HEK293 (cell line): Measurements from ENCODE around the gene UROC1.

Experiments used
- CTCF ChIA-PET: fragments of 350-600 bp; formaldehyde crosslinking; extraction: SDS; loops from one replicate; lab custom pipeline; 2021; ENCODE audit warnings: antibody characterized with exemption; lab: Yijun Ruan, JAX
- POLR2A ChIA-PET: fragments of 300-600 bp; formaldehyde crosslinking; extraction: SDS; loops from one replicate; lab custom pipeline; 2020; ENCODE audit warnings: antibody characterized with exemption, inconsistent platforms; lab: Yijun Ruan, JAX
- H3K27ac ChIP-seq: fragments of 200-500 bp; sonication (Bioruptor generic); 2 replicates; pipeline ENCODE4 v1.5.1; 2014; ENCODE audit warnings: low read depth, low read length, control low read depth, inconsistent platforms; ENCODE audit errors: extremely low read depth
- H3K36me3 ChIP-seq, 2 experiments: fragments of 200-500 bp in 1 of 2; sonication (Bioruptor generic) in 1 of 2; 1 replicate in 1 of 2; 2 replicates in 1 of 2; pipeline ENCODE4 v1.5.1; 2014 to 2017; ENCODE audit warnings: inconsistent platforms in 2 of 2, low read length in 2 of 2; ENCODE audit not compliant: control insufficient read depth in 2 of 2, insufficient read depth in 1 of 2
- H3K4me1 ChIP-seq: fragments of 200-500 bp; sonication (Bioruptor generic); 2 replicates; pipeline ENCODE4 v1.5.1; 2014; ENCODE audit warnings: mild to moderate bottlenecking, low read length, inconsistent platforms; ENCODE audit not compliant: control insufficient read depth, insufficient read depth
- H3K4me3 ChIP-seq: 2 replicates; pipeline ENCODE4 v1.5.1; 2011; ENCODE audit warnings: low read depth, mild to moderate bottlenecking, control low read depth, low read length, moderate library complexity
- H3K9me3 ChIP-seq: fragments of 200-500 bp; sonication (Bioruptor generic); 2 replicates; pipeline ENCODE4 v1.5.1; 2014; ENCODE audit warnings: low read depth, low read length, inconsistent platforms; ENCODE audit not compliant: control insufficient read depth, insufficient read depth
- SP7 ChIP-seq: fragments of 450-650 bp; formaldehyde crosslinking; IDR thresholded peaks from 2 replicates; pipeline ENCODE4 v1.5.1; 2016; ENCODE audit warnings: missing biosample characterization, missing genetic modification characterization
- TRIM28 ChIP-seq: IDR thresholded peaks from 2 replicates; pipeline ENCODE4 v1.6.1; 2011; ENCODE audit warnings: low read length, control low read depth, borderline replicate concordance
- ZNF274 ChIP-seq, 2 experiments: fragments of 200-500 bp in 1 of 2; fragments of 450-650 bp in 1 of 2; sonication (Bioruptor generic) in 1 of 2; formaldehyde crosslinking in 1 of 2; IDR thresholded peaks; 2 replicates each; pipeline versions ENCODE4 v1.5.1 to v1.6.1; 2014 to 2016; ENCODE audit warnings: borderline replicate concordance in 1 of 2, inconsistent platforms in 1 of 2, low read length in 1 of 2, missing biosample characterization in 1 of 2, missing genetic modification characterization in 1 of 2
- ZNF335 ChIP-seq: fragments of 450-650 bp; formaldehyde crosslinking; conservative IDR thresholded peaks from 2 replicates; pipeline ENCODE4 v1.5.1; 2016; ENCODE audit warnings: missing biosample characterization, missing genetic modification characterization
- ZNF341 ChIP-seq: fragments of 450-650 bp; formaldehyde crosslinking; IDR thresholded peaks from 2 replicates; pipeline ENCODE4; 2016; ENCODE audit warnings: low read depth, missing biosample characterization, missing genetic modification characterization
- ZNF354C ChIP-seq: fragments of 450-650 bp; formaldehyde crosslinking; IDR thresholded peaks from 2 replicates; pipeline ENCODE4 v1.5.1; 2016; ENCODE audit warnings: missing biosample characterization, missing genetic modification characterization, low read depth, borderline replicate concordance
- ZNF423 ChIP-seq: fragments of 450-650 bp; formaldehyde crosslinking; IDR thresholded peaks from 2 replicates; pipeline ENCODE4 v1.5.1; 2016; ENCODE audit warnings: missing biosample characterization, missing genetic modification characterization
- ZNF518A ChIP-seq: fragments of 450-650 bp; formaldehyde crosslinking; conservative IDR thresholded peaks from 2 replicates; pipeline ENCODE4 v1.5.1; 2016; ENCODE audit warnings: low read depth, missing biosample characterization, missing genetic modification characterization
- ZNF558 ChIP-seq: fragments of 450-650 bp; formaldehyde crosslinking; IDR thresholded peaks from 2 replicates; pipeline ENCODE4 v1.5.1; 2016; ENCODE audit warnings: missing biosample characterization, missing genetic modification characterization
- ZNF776 ChIP-seq: fragments of 450-650 bp; formaldehyde crosslinking; IDR thresholded peaks from 2 replicates; pipeline ENCODE4 v1.5.0; 2017; ENCODE audit warnings: missing biosample characterization, missing genetic modification characterization, borderline replicate concordance
- ZNF843 ChIP-seq: fragments of 450-650 bp; formaldehyde crosslinking; IDR thresholded peaks from 2 replicates; pipeline ENCODE4 v1.5.1; 2016; ENCODE audit warnings: missing biosample characterization, missing genetic modification characterization
- ZSCAN16 ChIP-seq: fragments of 450-650 bp; formaldehyde crosslinking; IDR thresholded peaks from 2 replicates; pipeline ENCODE4 v1.5.1; 2016; ENCODE audit warnings: missing biosample characterization, missing genetic modification characterization
- TF ChIP-seq, protein P1 (sequence below): fragments of 450-650 bp; formaldehyde crosslinking; IDR thresholded peaks from 2 replicates; pipeline ENCODE4 v1.5.1; 2016; ENCODE audit warnings: missing biosample characterization, missing genetic modification characterization, low read depth
- TF ChIP-seq, protein P2 (sequence below): fragments of 450-650 bp; formaldehyde crosslinking; IDR thresholded peaks from 2 replicates; pipeline ENCODE4 v1.5.1; 2016; ENCODE audit warnings: missing biosample characterization, missing genetic modification characterization
- TF ChIP-seq, protein P3 (sequence below): fragments of 450-650 bp; formaldehyde crosslinking; IDR thresholded peaks from 2 replicates; pipeline ENCODE4 v1.5.1; 2016; ENCODE audit warnings: missing biosample characterization, missing genetic modification characterization, borderline replicate concordance
- TF ChIP-seq, protein P4 (sequence below): fragments of 450-650 bp; formaldehyde crosslinking; IDR thresholded peaks from 2 replicates; pipeline ENCODE4 v1.5.1; 2016; ENCODE audit warnings: missing biosample characterization, missing genetic modification characterization

The UROC1 gene

GRCh38 chr3:126494970-126495230 is 22.7 kb downstream of the UROC1 start (continued):
- TF ChIP-seq ZNF518A (no peak), ZSCAN16 (tag by site-specific recombination) (no peak), ZNF423 (tag by site-specific recombination) (no peak), TRIM28 (no peak), ZNF776 (tag by site-specific recombination) (no peak), ZNF843 (tag by site-specific recombination) (no peak)
- TF ChIP-seq, protein P1, sequence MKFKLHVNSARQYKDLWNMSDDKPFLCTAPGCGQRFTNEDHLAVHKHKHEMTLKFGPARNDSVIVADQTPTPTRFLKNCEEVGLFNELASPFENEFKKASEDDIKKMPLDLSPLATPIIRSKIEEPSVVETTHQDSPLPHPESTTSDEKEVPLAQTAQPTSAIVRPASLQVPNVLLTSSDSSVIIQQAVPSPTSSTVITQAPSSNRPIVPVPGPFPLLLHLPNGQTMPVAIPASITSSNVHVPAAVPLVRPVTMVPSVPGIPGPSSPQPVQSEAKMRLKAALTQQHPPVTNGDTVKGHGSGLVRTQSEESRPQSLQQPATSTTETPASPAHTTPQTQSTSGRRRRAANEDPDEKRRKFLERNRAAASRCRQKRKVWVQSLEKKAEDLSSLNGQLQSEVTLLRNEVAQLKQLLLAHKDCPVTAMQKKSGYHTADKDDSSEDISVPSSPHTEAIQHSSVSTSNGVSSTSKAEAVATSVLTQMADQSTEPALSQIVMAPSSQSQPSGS (tag by site-specific recombination), result no peak
- TF ChIP-seq, all 188 proteins: peak for 0

DNA sequence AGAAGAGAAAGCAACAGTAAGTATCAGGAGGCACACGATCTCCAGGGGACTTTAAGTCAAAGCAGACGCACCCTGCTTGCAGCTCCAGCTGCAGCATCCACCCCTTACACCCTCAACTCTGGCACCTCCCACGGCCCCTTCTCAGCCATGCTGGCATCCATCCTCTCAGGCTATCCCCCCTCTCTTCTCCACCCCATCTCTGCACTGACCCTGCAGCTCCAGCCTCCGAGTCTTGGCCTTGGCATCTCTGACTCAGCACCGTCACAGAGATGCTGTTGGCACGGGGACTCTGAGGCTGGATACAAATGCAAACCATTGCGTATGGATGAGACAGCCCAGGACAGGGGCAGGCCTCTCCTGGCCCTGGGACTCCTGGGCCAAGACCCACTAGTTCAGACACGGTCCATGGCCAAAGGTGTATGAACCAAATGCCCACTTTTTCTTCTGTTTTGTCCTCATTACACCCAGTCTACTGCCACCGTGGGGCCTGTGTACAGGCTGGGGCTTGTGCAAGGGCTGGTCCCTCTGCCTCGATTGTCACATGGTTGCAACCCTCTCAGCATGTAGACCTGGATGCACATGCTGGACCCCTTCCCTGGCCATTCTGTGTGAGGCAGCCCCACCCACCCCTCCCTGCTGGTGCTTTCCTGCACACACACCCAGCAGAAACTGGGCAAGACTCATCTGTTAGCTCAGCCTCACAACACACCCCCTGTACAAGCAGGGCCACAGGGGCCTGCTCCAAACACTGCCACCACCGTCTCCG is 23.2 kb downstream of the UROC1 start:
- no peaks in the 10 kb centered on the region for H3K4me1 ChIP-seq
- H3K27ac ChIP-seq, result no peak overlapping the region
- H3K4me3 ChIP-seq, result no peak overlapping the region
- H3K36me3 ChIP-seq, result no peaks in the 10 kb centered on the region
- TF ChIP-seq ZNF274 (IDR thresholded peaks at IDR 0.05; ENCODE audit: low read length) (no peak), ZNF274 (tag by site-specific recombination; IDR thresholded peaks at IDR 0.05; ENCODE audit: borderline replicate concordance) (no peak), ZNF341 (tag by site-specific recombination) (no peak), SP7 (tag by site-specific recombination) (no peak), ZNF354C (tag by site-specific recombination) (no peak), ZNF335 (no peak), ZNF558 (tag by site-specific recombination) (no peak)
- TF ChIP-seq, protein P2, sequence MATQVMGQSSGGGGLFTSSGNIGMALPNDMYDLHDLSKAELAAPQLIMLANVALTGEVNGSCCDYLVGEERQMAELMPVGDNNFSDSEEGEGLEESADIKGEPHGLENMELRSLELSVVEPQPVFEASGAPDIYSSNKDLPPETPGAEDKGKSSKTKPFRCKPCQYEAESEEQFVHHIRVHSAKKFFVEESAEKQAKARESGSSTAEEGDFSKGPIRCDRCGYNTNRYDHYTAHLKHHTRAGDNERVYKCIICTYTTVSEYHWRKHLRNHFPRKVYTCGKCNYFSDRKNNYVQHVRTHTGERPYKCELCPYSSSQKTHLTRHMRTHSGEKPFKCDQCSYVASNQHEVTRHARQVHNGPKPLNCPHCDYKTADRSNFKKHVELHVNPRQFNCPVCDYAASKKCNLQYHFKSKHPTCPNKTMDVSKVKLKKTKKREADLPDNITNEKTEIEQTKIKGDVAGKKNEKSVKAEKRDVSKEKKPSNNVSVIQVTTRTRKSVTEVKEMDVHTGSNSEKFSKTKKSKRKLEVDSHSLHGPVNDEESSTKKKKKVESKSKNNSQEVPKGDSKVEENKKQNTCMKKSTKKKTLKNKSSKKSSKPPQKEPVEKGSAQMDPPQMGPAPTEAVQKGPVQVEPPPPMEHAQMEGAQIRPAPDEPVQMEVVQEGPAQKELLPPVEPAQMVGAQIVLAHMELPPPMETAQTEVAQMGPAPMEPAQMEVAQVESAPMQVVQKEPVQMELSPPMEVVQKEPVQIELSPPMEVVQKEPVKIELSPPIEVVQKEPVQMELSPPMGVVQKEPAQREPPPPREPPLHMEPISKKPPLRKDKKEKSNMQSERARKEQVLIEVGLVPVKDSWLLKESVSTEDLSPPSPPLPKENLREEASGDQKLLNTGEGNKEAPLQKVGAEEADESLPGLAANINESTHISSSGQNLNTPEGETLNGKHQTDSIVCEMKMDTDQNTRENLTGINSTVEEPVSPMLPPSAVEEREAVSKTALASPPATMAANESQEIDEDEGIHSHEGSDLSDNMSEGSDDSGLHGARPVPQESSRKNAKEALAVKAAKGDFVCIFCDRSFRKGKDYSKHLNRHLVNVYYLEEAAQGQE (tag by site-specific recombination), result no peak
- TF ChIP-seq, protein P3, sequence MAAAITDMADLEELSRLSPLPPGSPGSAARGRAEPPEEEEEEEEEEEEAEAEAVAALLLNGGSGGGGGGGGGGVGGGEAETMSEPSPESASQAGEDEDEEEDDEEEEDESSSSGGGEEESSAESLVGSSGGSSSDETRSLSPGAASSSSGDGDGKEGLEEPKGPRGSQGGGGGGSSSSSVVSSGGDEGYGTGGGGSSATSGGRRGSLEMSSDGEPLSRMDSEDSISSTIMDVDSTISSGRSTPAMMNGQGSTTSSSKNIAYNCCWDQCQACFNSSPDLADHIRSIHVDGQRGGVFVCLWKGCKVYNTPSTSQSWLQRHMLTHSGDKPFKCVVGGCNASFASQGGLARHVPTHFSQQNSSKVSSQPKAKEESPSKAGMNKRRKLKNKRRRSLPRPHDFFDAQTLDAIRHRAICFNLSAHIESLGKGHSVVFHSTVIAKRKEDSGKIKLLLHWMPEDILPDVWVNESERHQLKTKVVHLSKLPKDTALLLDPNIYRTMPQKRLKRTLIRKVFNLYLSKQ (tag by site-specific recombination), result no peak
- TF ChIP-seq, protein P4, sequence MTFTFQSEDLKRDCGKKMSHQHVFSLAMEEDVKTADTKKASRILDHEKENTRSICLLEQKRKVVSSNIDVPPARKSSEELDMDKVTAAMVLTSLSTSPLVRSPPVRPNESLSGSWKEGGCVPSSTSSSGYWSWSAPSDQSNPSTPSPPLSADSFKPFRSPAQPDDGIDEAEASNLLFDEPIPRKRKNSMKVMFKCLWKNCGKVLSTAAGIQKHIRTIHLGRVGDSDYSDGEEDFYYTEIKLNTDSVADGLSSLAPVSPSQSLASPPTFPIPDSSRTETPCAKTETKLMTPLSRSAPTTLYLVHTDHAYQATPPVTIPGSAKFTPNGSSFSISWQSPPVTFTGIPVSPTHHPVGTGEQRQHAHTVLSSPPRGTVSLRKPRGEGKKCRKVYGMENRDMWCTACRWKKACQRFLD, result no peak
- ChIA-PET POLR2A (no interaction called here), CTCF (no interaction called here)
- no peaks in the 10 kb centered on the region for H3K9me3 ChIP-seq
